ENCODE data around the gene DVL3.

The DVL3 gene

GRCh38 chr3:184168363-184169120, 13.4 kb downstream of the DVL3 start:
- Histone ChIP-seq H3K27ac (ENCODE audit: low read depth, low read length) (peak overlapping the region; percentile 91), H3K4me1 (ENCODE audit: control insufficient read depth, insufficient read depth, low read length, unreplicated experiment) (peaks cover 47% of the 10 kb centered on the region), H3K79me2 (ENCODE audit: control insufficient read depth, insufficient read depth, low read length, unreplicated experiment) (peaks cover 17% of the 10 kb centered on the region), H3K36me3 (ENCODE audit: insufficient read depth, low read length) (peaks cover 36% of the 10 kb centered on the region), H3K4me3 (ENCODE audit: low read depth, low read length) (peak overlapping the region; percentile 43; the same call in 1 of the 2 replicates), H3K27me3 (ENCODE audit: insufficient read depth, low read length) (no peaks in the 10 kb centered on the region), H2AFZ (ENCODE audit: low read length, unreplicated experiment) (no peak overlapping the region)

GRCh38 chr3:184169896-184170875, 15.0 kb downstream of the DVL3 start:
- Histone ChIP-seq H3K27me3 (ENCODE audit: insufficient read depth, low read length) (no peaks in the 10 kb centered on the region), H3K27ac (ENCODE audit: low read depth, low read length) (no peak overlapping the region), H2AFZ (ENCODE audit: low read length, unreplicated experiment) (no peak overlapping the region), H3K4me3 (ENCODE audit: low read depth, low read length) (no peak overlapping the region), H3K79me2 (ENCODE audit: control insufficient read depth, insufficient read depth, low read length, unreplicated experiment) (peaks cover 14% of the 10 kb centered on the region), H3K36me3 (ENCODE audit: insufficient read depth, low read length) (peaks cover 34% of the 10 kb centered on the region), H3K4me1 (ENCODE audit: control insufficient read depth, insufficient read depth, low read length, unreplicated experiment) (peaks cover 55% of the 10 kb centered on the region)

- Histone ChIP-seq H3K36me3 (ENCODE audit: insufficient read depth, low read length) (peaks cover 25% of the 10 kb centered on the region; the same call in 1 of the 2 replicates), H3K27me3 (ENCODE audit: insufficient read depth, low read length) (no peaks in the 10 kb centered on the region), H3K79me2 (ENCODE audit: control insufficient read depth, insufficient read depth, low read length, unreplicated experiment) (peaks cover 20% of the 10 kb centered on the region), H3K27ac (ENCODE audit: low read depth, low read length) (peak overlapping the region; percentile 84), H3K4me3 (ENCODE audit: low read depth, low read length) (peak overlapping the region; percentile 27; the same call in 1 of the 2 replicates), H3K4me1 (ENCODE audit: control insufficient read depth, insufficient read depth, low read length, unreplicated experiment) (peaks cover 55% of the 10 kb centered on the region), H2AFZ (ENCODE audit: low read length, unreplicated experiment) (no peak overlapping the region)
Observed at GRCh38 chr3:184171562-184171961, 16.4 kb downstream of the DVL3 start.

GRCh38 chr3:184172681-184173373, 17.6 kb downstream of the DVL3 start:
- Histone ChIP-seq H3K27me3 (ENCODE audit: insufficient read depth, low read length) (no peaks in the 10 kb centered on the region), H3K36me3 (ENCODE audit: insufficient read depth, low read length) (peaks cover 15% of the 10 kb centered on the region; the same call in 1 of the 2 replicates), H3K4me3 (ENCODE audit: low read depth, low read length) (peak overlapping the region; percentile 52), H2AFZ (ENCODE audit: low read length, unreplicated experiment) (no peak overlapping the region), H3K27ac (ENCODE audit: low read depth, low read length) (peak overlapping the region; percentile 84), H3K4me1 (ENCODE audit: control insufficient read depth, insufficient read depth, low read length, unreplicated experiment) (peaks cover 63% of the 10 kb centered on the region), H3K79me2 (ENCODE audit: control insufficient read depth, insufficient read depth, low read length, unreplicated experiment) (peaks cover 31% of the 10 kb centered on the region)

GRCh38 chr3:184173374-184173722, 18.2 kb downstream of the DVL3 start:
- no peak overlapping the region for H2AFZ ChIP-seq (ENCODE audit: low read length, unreplicated experiment)
- peak overlapping the region; percentile 52 for H3K4me3 ChIP-seq (ENCODE audit: low read depth, low read length)
- peaks cover 63% of the 10 kb centered on the region for H3K4me1 ChIP-seq (ENCODE audit: control insufficient read depth, insufficient read depth, low read length, unreplicated experiment)
- H3K27me3 ChIP-seq (ENCODE audit: insufficient read depth, low read length), result no peaks in the 10 kb centered on the region
- peak overlapping the region; percentile 84 for H3K27ac ChIP-seq (ENCODE audit: low read depth, low read length)
- H3K36me3 ChIP-seq (ENCODE audit: insufficient read depth, low read length), result peaks cover 17% of the 10 kb centered on the region; the same call in 1 of the 2 replicates
- H3K79me2 ChIP-seq (ENCODE audit: control insufficient read depth, insufficient read depth, low read length, unreplicated experiment), result peaks cover 37% of the 10 kb centered on the region

GRCh38 chr3:184174284-184174645, 19.1 kb downstream of the DVL3 start:
- H3K27me3 ChIP-seq (ENCODE audit: insufficient read depth, low read length), result no peaks in the 10 kb centered on the region
- peak overlapping the region; percentile 27; the same call in 1 of the 2 replicates for H3K27ac ChIP-seq (ENCODE audit: low read depth, low read length)
- peaks cover 63% of the 10 kb centered on the region for H3K4me1 ChIP-seq (ENCODE audit: control insufficient read depth, insufficient read depth, low read length, unreplicated experiment)
- H3K36me3 ChIP-seq (ENCODE audit: insufficient read depth, low read length), result peaks cover 26% of the 10 kb centered on the region
- H3K79me2 ChIP-seq (ENCODE audit: control insufficient read depth, insufficient read depth, low read length, unreplicated experiment), result peaks cover 43% of the 10 kb centered on the region
- H2AFZ ChIP-seq (ENCODE audit: low read length, unreplicated experiment), result no peak overlapping the region
- no peak overlapping the region for H3K4me3 ChIP-seq (ENCODE audit: low read depth, low read length)

- peaks cover 64% of the 10 kb centered on the region for H3K4me1 ChIP-seq (ENCODE audit: control insufficient read depth, insufficient read depth, low read length, unreplicated experiment)
- peak within 1 kb of the TSS; percentile 96 for H3K4me3 ChIP-seq (ENCODE audit: low read depth, low read length)
- peak within 1 kb of the TSS; percentile 85 for H3K27ac ChIP-seq (ENCODE audit: low read depth, low read length)
- peak within 1 kb of the TSS; percentile 35 for H2AFZ ChIP-seq (ENCODE audit: low read length, unreplicated experiment)
- peaks cover 29% of the 10 kb centered on the region for H3K36me3 ChIP-seq (ENCODE audit: insufficient read depth, low read length)
- H3K27me3 ChIP-seq (ENCODE audit: insufficient read depth, low read length), result no peaks in the 10 kb centered on the region
- peaks cover 49% of the 10 kb centered on the region for H3K79me2 ChIP-seq (ENCODE audit: control insufficient read depth, insufficient read depth, low read length, unreplicated experiment)
Observed at GRCh38 chr3:184174646-184175492, 19.7 kb downstream of the DVL3 start, which contains the start of gene AP2M1. TSS of gene AP2M1 (plus strand) at chr3:184174855. CDS start at chr3:184176994, 2,139 bp downstream.

GRCh38 chr3:184175506-184175905, 20.3 kb downstream of the DVL3 start:
- H3K4me1 ChIP-seq (ENCODE audit: control insufficient read depth, insufficient read depth, low read length, unreplicated experiment), result peaks cover 70% of the 10 kb centered on the region
- H3K27ac ChIP-seq (ENCODE audit: low read depth, low read length), result peak overlapping the region; percentile 85
- H3K4me3 ChIP-seq (ENCODE audit: low read depth, low read length), result peak overlapping the region; percentile 96
- H3K27me3 ChIP-seq (ENCODE audit: insufficient read depth, low read length), result no peaks in the 10 kb centered on the region
- no peak overlapping the region for H2AFZ ChIP-seq (ENCODE audit: low read length, unreplicated experiment)
- peaks cover 33% of the 10 kb centered on the region for H3K36me3 ChIP-seq (ENCODE audit: insufficient read depth, low read length)
- peaks cover 54% of the 10 kb centered on the region for H3K79me2 ChIP-seq (ENCODE audit: control insufficient read depth, insufficient read depth, low read length, unreplicated experiment)

GRCh38 chr3:184175981-184176376, 20.8 kb downstream of the DVL3 start:
- Histone ChIP-seq H3K27me3 (ENCODE audit: insufficient read depth, low read length) (no peaks in the 10 kb centered on the region), H2AFZ (ENCODE audit: low read length, unreplicated experiment) (no peak overlapping the region), H3K4me3 (ENCODE audit: low read depth, low read length) (peak overlapping the region; percentile 96), H3K36me3 (ENCODE audit: insufficient read depth, low read length) (peaks cover 38% of the 10 kb centered on the region), H3K4me1 (ENCODE audit: control insufficient read depth, insufficient read depth, low read length, unreplicated experiment) (peaks cover 71% of the 10 kb centered on the region), H3K27ac (ENCODE audit: low read depth, low read length) (peak overlapping the region; percentile 85), H3K79me2 (ENCODE audit: control insufficient read depth, insufficient read depth, low read length, unreplicated experiment) (peaks cover 59% of the 10 kb centered on the region)

Measured in ACC112 (cell line).